SK-N-SH treated with all-trans-retinoic acid at 6 μM for 48 hours (cell line): ENCODE measurements around the gene GPR152.

Experiments
- ARNTL ChIP-seq: fragments of 450-650 bp; formaldehyde crosslinking; IDR thresholded peaks from 2 replicates; pipeline ENCODE4 v1.5.0; 2020; ENCODE audit warnings: low read depth, mild to moderate bottlenecking, moderate library complexity, borderline replicate concordance
- BACH2 ChIP-seq: fragments of 250-450 bp; sonication (Bioruptor Pico); IDR thresholded peaks from 2 replicates; pipeline ENCODE4 v1.9.0; 2021; ENCODE audit warnings: mild to moderate bottlenecking, borderline replicate concordance
- CSDC2 ChIP-seq: fragments of 250-450 bp; sonication (Bioruptor Pico); IDR thresholded peaks from 2 replicates; pipeline ENCODE4 v1.5.0; 2020; ENCODE audit warnings: mild to moderate bottlenecking, moderate library complexity
- GLIS3 ChIP-seq: fragments of 250-450 bp; sonication (Bioruptor Pico); IDR thresholded peaks from 2 replicates; pipeline ENCODE4 v1.5.0; 2020; ENCODE audit warnings: mild to moderate bottlenecking, moderate library complexity
- ISL1 ChIP-seq: fragments of 250-450 bp; sonication (Bioruptor Pico); IDR thresholded peaks from 2 replicates; pipeline ENCODE4 v2.1.2; 2022; ENCODE audit warnings: mild to moderate bottlenecking, moderate library complexity
- SNAI2 ChIP-seq: fragments of 250-450 bp; sonication (Bioruptor Pico); IDR thresholded peaks from 2 replicates; pipeline ENCODE4 v1.5.0; 2020; ENCODE audit warnings: mild to moderate bottlenecking, moderate library complexity
- TCF4 ChIP-seq: fragments of 250-450 bp; sonication (Bioruptor Pico); IDR thresholded peaks from 2 replicates; pipeline ENCODE4 v1.8.0; 2021; ENCODE audit warnings: mild to moderate bottlenecking, moderate library complexity, borderline replicate concordance
- TOX ChIP-seq: fragments of 250-450 bp; sonication (Bioruptor Pico); IDR thresholded peaks from 2 replicates; pipeline ENCODE4 v1.8.0; 2021; ENCODE audit warnings: mild to moderate bottlenecking, moderate library complexity, borderline replicate concordance
- ZC3H10 ChIP-seq: fragments of 250-450 bp; sonication (Bioruptor Pico); IDR thresholded peaks from 2 replicates; pipeline ENCODE4 v1.5.1; 2021; ENCODE audit warnings: mild to moderate bottlenecking, moderate library complexity
- ZFP3 ChIP-seq: fragments of 250-450 bp; sonication (Bioruptor Pico); IDR thresholded peaks from 2 replicates; pipeline ENCODE4 v1.5.0; 2020; ENCODE audit warnings: mild to moderate bottlenecking, moderate library complexity
- ZNF565 ChIP-seq: fragments of 450-650 bp; formaldehyde crosslinking; conservative IDR thresholded peaks from 2 replicates; pipeline ENCODE4 v1.5.0; 2020; ENCODE audit warnings: low read depth, mild to moderate bottlenecking, moderate library complexity
- TF ChIP-seq, protein P1 (sequence below): fragments of 250-450 bp; sonication (Bioruptor Pico); IDR thresholded peaks from 2 replicates; pipeline ENCODE4 v1.8.0; 2020; ENCODE audit warnings: mild to moderate bottlenecking, moderate library complexity, borderline replicate concordance
- TF ChIP-seq, protein P2 (sequence below): fragments of 250-450 bp; sonication (Bioruptor Pico); IDR thresholded peaks from 2 replicates; pipeline ENCODE4 v1.5.1; 2020; ENCODE audit warnings: low read depth, mild to moderate bottlenecking, moderate library complexity

DNA sequence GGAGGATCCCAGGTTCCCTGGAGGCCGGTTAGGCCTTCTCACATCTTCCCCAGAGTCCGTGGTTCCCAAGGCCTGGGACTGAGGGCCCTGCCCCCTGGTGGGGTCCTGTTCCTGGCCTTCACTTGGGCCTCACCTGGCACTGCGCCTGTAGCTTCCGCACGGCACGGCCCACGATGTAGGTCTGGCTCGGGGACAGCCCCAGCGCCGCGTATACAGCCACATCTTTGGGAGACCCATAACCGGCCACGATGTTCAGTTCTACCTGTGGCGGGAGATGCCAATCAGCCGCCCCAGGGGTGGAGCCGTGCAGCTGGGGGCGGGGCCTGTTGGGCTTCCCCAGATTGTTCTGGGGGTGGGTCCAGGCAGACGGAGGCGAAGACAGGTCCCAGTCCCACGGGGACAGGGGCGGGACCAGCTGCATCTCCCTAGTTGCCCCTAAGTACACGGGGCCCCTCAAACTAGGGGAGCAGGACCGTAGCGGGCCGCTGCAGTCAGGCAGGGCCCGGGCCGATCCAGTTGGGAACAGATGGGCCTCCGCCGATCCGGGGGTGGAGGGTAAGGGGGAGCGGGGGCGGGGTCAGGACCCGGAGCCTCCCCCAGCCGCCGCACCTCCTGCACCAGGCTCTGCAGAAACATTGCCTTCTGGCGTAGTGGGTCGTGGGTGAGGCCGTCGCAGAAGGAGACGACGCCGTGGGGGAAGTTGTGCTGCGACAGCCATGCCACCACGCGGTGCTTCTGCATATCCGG is 40.4 kb upstream of the GPR152 start:
- TF ChIP-seq, protein P1, sequence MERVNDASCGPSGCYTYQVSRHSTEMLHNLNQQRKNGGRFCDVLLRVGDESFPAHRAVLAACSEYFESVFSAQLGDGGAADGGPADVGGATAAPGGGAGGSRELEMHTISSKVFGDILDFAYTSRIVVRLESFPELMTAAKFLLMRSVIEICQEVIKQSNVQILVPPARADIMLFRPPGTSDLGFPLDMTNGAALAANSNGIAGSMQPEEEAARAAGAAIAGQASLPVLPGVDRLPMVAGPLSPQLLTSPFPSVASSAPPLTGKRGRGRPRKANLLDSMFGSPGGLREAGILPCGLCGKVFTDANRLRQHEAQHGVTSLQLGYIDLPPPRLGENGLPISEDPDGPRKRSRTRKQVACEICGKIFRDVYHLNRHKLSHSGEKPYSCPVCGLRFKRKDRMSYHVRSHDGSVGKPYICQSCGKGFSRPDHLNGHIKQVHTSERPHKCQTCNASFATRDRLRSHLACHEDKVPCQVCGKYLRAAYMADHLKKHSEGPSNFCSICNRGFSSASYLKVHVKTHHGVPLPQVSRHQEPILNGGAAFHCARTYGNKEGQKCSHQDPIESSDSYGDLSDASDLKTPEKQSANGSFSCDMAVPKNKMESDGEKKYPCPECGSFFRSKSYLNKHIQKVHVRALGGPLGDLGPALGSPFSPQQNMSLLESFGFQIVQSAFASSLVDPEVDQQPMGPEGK (CRISPR knock-in tag), result no peak
- no peak for TF ChIP-seq BACH2 (CRISPR knock-in tag)
- TF ChIP-seq ARNTL (CRISPR knock-in tag), result no peak
- TF ChIP-seq ZFP3 (CRISPR knock-in tag), result no peak
- no peak for TF ChIP-seq SNAI2 (CRISPR knock-in tag)
- no peak for TF ChIP-seq CSDC2 (CRISPR knock-in tag)
- no peak for TF ChIP-seq ZC3H10 (CRISPR knock-in tag)
- no peak for TF ChIP-seq ZNF565 (CRISPR knock-in tag)
- TF ChIP-seq, protein P2, sequence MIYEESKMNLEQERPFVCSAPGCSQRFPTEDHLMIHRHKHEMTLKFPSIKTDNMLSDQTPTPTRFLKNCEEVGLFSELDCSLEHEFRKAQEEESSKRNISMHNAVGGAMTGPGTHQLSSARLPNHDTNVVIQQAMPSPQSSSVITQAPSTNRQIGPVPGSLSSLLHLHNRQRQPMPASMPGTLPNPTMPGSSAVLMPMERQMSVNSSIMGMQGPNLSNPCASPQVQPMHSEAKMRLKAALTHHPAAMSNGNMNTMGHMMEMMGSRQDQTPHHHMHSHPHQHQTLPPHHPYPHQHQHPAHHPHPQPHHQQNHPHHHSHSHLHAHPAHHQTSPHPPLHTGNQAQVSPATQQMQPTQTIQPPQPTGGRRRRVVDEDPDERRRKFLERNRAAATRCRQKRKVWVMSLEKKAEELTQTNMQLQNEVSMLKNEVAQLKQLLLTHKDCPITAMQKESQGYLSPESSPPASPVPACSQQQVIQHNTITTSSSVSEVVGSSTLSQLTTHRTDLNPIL, result no peak
- TF ChIP-seq TCF4 (CRISPR knock-in tag), result no peak
- no peak for TF ChIP-seq TOX
- TF ChIP-seq ISL1 (CRISPR knock-in tag), result no peak
- TF ChIP-seq GLIS3, result no peak
